ENCODE measurements around the gene GABRA5. TPM values are rescaled to one million over a fixed set of nuclear protein-coding genes. Genes with fewer than 3 reads are reported as not detected.
A peak's percentile ranks its signal among the peaks of the same experiment; 100 is the strongest.

Gene GABRA5
- total and polyA plus RNA-seq, 2 of the 4 experiments (the other 2 are of a cell fraction) = 4.0 to 7.3 TPM

- H3K36me3 ChIP-seq (ENCODE audit: control insufficient read depth, insufficient read depth, low read length) = no peaks in the 10 kb centered on the region
- H3K79me1 ChIP-seq (ENCODE audit: low read depth in 1 of 2, low read length in 2 of 2) = no peaks in the 10 kb centered on the region
- no peaks in the 10 kb centered on the region for H4K20me1 ChIP-seq (ENCODE audit: insufficient read depth, low read length)
- no peak overlapping the region for H3K56ac ChIP-seq (ENCODE audit: extremely low read depth, insufficient read depth, low read length)
- H2BK15ac ChIP-seq (ENCODE audit: low read depth, low read length) = no peak overlapping the region
- H2BK5ac ChIP-seq (ENCODE audit: low read depth, low read length, poor library complexity, severe bottlenecking) = no peak overlapping the region
- H3K14ac ChIP-seq (replicated peaks; ENCODE audit: low read depth, low read length) = no peak overlapping the region
- POLR2A ChIA-PET (ENCODE audit: unreplicated experiment) = no interaction called here
- no TSS peak for BruUV-seq (replicated peaks)
- H2BK120ac ChIP-seq (ENCODE audit: low read depth, low read length) = no peak overlapping the region
- no peak overlapping the region for H4K91ac ChIP-seq (ENCODE audit: insufficient read depth, low read depth, low read length)
- H2BK20ac ChIP-seq (ENCODE audit: low read depth, low read length) = no peak overlapping the region
- CTCF ChIA-PET = no interaction called here
- no peaks in the 10 kb centered on the region for H3K9me1 ChIP-seq (ENCODE audit: insufficient read depth, low read length)
- H3K9me3 ChIP-seq (ENCODE audit: control insufficient read depth, insufficient read depth, low read length) = peaks cover 3% of the 10 kb centered on the region; the same call in 1 of the 2 replicates
- H3K4me3 ChIP-seq (ENCODE audit: insufficient read depth, low read depth, low read length) = no peak overlapping the region
- H2AK9ac ChIP-seq (replicated peaks; ENCODE audit: low read depth, low read length, poor library complexity) = no peak overlapping the region
- H4K5ac ChIP-seq (ENCODE audit: low read depth, low read length) = no peak overlapping the region
- no peak overlapping the region for H3K9ac ChIP-seq (ENCODE audit: low read depth, low read length)
- no peak overlapping the region for H3K23ac ChIP-seq (ENCODE audit: low read depth, low read length)
- H2AK5ac ChIP-seq (ENCODE audit: low read depth, low read length) = no peak overlapping the region
- in situ Hi-C loops (cut with MboI; ENCODE audit: low sequenced_read_pairs) = no loop called here
- H3K18ac ChIP-seq (ENCODE audit: low read depth, low read length) = no peak overlapping the region
- no peak for TF ChIP-seq MXI1 (IDR thresholded peaks at IDR 0.05; ENCODE audit: borderline replicate concordance, low read depth, low read length)
- no peak for TF ChIP-seq POLR2A (IDR thresholded peaks at IDR 0.05; ENCODE audit: low read depth, low read length)
- no peak for TF ChIP-seq SMC3 (IDR thresholded peaks at IDR 0.05; ENCODE audit: low read depth, low read length)
- no peak for TF ChIP-seq RCOR1 (IDR thresholded peaks at IDR 0.05; ENCODE audit: insufficient replicate concordance, low read length)
- TF ChIP-seq, protein P1, sequence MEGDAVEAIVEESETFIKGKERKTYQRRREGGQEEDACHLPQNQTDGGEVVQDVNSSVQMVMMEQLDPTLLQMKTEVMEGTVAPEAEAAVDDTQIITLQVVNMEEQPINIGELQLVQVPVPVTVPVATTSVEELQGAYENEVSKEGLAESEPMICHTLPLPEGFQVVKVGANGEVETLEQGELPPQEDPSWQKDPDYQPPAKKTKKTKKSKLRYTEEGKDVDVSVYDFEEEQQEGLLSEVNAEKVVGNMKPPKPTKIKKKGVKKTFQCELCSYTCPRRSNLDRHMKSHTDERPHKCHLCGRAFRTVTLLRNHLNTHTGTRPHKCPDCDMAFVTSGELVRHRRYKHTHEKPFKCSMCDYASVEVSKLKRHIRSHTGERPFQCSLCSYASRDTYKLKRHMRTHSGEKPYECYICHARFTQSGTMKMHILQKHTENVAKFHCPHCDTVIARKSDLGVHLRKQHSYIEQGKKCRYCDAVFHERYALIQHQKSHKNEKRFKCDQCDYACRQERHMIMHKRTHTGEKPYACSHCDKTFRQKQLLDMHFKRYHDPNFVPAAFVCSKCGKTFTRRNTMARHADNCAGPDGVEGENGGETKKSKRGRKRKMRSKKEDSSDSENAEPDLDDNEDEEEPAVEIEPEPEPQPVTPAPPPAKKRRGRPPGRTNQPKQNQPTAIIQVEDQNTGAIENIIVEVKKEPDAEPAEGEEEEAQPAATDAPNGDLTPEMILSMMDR (conservative IDR thresholded peaks at IDR 0.05; ENCODE audit: low read depth, low read length) = peak; percentile 17; the same call in 1 of the 2 replicates
- TF ChIP-seq MAFK (IDR thresholded peaks at IDR 0.05; ENCODE audit: low read depth, low read length) = no peak
- H3K4me1 ChIP-seq (ENCODE audit: control insufficient read depth, insufficient read depth, low read length) = no peaks in the 10 kb centered on the region
- no peak for DNase-seq
- no peak overlapping the region for H3K27ac ChIP-seq (ENCODE audit: insufficient read depth, low read length)
- WGBS, 2 experiments (ENCODE audit: extremely low coverage in 2 of 2, insufficient read length in 1 of 2) = 79% methylated on average over 4 of the region's 26 CpGs; no CpG with 5 or more reads in 1 of the 2 experiments
- H4K8ac ChIP-seq (ENCODE audit: low read depth in 2 of 2, low read length in 2 of 2) = no peak overlapping the region
- dilution Hi-C loops (cut with HindIII; ENCODE audit: low sequenced_read_pairs, unreplicated experiment) = no loop called here
- no peak overlapping the region for H3K4ac ChIP-seq (ENCODE audit: low read depth, low read length)
- H3K4me2 ChIP-seq (ENCODE audit: low read depth, low read length) = no peak overlapping the region
- H2AFZ ChIP-seq (replicated peaks; ENCODE audit: low read length, poor library complexity) = no peak overlapping the region
- intact Hi-C loops (cut with micrococcal nuclease) = no loop called here
- ATAC-seq (ENCODE audit: low read depth) = no peak
- H3K27me3 ChIP-seq (ENCODE audit: control insufficient read depth, insufficient read depth, low read length) = no peaks in the 10 kb centered on the region
Measured at GRCh38 chr15:26838742-26839460, 28.0 kb upstream of the GABRA5 start.

All from IMR-90 (cell line).